PFSK-1 (cell line): ENCODE measurements around the gene AJUBA.

ENCODE experiments used
- FOXP2 ChIP-seq: optimal IDR thresholded peaks from 2 replicates; pipeline ENCODE3; 2011; ENCODE audit warnings: borderline replicate concordance, control low read depth, inconsistent platforms; ENCODE audit not compliant: insufficient read depth; ENCODE audit errors: extremely low read length, extremely low read depth
- POLR2AphosphoS5 ChIP-seq: IDR thresholded peaks from 2 replicates; pipeline ENCODE4 v1.6.1; 2012; ENCODE audit warnings: low read depth, mild to moderate bottlenecking, control low read depth, low read length, moderate library complexity
- SIN3A ChIP-seq: IDR thresholded peaks from 2 replicates; pipeline ENCODE4 v1.6.1; 2012; ENCODE audit warnings: mild to moderate bottlenecking, low read length, moderate library complexity, borderline replicate concordance; ENCODE audit not compliant: insufficient read depth
- TAF1 ChIP-seq: IDR thresholded peaks from 2 replicates; pipeline ENCODE4 v1.6.1; 2012; ENCODE audit warnings: low read length, control low read depth, borderline replicate concordance; ENCODE audit not compliant: insufficient read depth
- TF ChIP-seq, protein P1 (sequence below), 2 experiments: IDR thresholded peaks; 2 replicates each; pipeline versions ENCODE4 v1.6.1 to v1.8.0; 2011 to 2012; ENCODE audit warnings: low read depth in 2 of 2, low read length in 2 of 2, control low read depth in 1 of 2, inconsistent platforms in 1 of 2, mild to moderate bottlenecking in 1 of 2, moderate library complexity in 1 of 2; ENCODE audit not compliant: insufficient read depth in 1 of 2

The AJUBA gene

DNA sequence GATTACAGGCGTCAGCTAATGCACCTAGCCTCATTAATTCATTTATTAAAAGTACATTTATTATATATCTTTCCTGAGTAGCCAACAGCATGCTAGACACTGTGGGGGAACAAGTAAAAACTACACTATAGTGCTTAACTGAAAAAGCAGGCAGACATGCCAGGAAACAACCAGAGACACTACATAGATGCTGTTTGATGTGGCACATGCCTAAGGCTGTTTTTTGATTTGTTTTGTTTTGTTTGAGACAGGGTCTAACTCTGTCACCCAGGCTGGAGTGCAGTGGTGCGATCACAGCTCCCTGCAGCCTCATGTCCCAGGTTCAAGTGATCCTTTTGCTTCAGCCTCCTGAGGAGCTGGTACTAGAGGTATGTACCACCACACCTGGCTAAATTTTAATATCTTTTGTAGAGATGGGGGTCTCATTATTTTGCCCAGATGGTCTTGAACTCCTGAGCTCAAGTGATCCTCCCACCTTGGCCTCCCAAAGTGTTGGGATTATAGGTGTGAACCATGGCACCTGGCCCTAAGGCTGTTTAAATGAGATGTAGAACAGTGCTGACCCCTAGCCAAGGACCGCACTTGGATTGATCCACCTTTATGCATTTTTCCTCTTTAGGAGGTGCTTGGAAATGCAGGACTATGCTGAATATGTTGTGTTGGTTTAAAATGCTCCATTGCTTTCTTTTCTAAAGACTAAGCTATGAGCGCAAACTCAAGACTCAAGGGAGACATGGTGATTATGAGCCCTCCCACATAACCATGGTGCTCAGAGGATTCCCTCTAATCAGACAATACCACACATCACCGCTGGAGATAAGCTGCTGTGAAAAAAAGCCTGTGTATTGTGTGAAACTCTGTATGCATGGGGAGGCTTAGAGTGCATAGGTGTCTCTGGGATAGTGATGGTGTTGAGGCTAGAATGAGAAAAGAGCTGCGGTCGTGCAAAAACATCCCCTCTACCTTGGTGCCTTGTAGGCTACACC, 38.1 kb upstream of the AJUBA start:
- TF ChIP-seq TAF1 (no peak), SIN3A (no peak), FOXP2 (no peak), POLR2AphosphoS5 (no peak)
- TF ChIP-seq, protein P1, sequence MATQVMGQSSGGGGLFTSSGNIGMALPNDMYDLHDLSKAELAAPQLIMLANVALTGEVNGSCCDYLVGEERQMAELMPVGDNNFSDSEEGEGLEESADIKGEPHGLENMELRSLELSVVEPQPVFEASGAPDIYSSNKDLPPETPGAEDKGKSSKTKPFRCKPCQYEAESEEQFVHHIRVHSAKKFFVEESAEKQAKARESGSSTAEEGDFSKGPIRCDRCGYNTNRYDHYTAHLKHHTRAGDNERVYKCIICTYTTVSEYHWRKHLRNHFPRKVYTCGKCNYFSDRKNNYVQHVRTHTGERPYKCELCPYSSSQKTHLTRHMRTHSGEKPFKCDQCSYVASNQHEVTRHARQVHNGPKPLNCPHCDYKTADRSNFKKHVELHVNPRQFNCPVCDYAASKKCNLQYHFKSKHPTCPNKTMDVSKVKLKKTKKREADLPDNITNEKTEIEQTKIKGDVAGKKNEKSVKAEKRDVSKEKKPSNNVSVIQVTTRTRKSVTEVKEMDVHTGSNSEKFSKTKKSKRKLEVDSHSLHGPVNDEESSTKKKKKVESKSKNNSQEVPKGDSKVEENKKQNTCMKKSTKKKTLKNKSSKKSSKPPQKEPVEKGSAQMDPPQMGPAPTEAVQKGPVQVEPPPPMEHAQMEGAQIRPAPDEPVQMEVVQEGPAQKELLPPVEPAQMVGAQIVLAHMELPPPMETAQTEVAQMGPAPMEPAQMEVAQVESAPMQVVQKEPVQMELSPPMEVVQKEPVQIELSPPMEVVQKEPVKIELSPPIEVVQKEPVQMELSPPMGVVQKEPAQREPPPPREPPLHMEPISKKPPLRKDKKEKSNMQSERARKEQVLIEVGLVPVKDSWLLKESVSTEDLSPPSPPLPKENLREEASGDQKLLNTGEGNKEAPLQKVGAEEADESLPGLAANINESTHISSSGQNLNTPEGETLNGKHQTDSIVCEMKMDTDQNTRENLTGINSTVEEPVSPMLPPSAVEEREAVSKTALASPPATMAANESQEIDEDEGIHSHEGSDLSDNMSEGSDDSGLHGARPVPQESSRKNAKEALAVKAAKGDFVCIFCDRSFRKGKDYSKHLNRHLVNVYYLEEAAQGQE (IDR thresholded peaks at IDR 0.05; ENCODE audit: insufficient read depth in 1 of 2, low read depth in 2 of 2, low read length in 2 of 2), result no peak

DNA sequence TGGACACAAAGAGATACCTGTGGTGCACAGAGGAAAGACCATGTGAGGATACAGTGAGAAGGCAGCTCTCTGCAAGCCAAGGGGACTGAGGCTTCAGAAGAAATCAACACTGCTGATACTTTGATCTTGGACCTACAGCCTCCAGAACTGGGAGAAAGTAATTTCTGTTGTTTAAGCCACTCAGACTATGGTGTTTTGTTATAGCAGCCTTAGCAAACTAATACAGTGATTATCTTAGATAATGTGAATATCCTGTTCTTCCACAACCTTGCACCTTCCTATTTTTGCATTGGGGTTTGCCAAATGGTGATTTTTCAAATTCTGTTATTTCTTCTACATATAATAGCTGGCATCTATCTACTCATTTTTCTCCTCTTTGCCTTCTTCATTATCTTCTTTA, 35.8 kb upstream of the AJUBA start:
- TF ChIP-seq FOXP2 (no peak), SIN3A (no peak), TAF1 (no peak)
- TF ChIP-seq, protein P1 (IDR thresholded peaks at IDR 0.05; ENCODE audit: insufficient read depth in 1 of 2, low read depth in 2 of 2, low read length in 2 of 2), result no peak

DNA sequence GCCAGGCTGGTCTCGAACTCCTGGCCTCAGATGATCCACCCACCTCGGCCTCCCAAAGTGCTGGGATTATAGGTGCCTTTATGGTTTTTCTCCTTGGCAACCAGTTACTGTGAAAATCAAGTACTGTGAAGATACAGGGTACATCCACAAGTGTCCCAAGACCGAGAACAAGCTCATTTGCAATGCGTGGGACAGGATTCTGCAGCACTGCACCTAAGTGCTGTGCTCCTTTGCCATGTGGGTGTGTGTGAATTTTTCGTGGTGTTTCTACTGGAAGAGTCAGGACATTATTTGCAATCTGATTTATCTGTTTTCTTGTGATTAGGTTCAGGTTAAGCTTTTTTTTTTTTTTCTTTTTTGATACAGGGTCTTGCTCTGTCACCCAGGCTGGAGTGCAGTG, 34.7 kb upstream of the AJUBA start:
- TF ChIP-seq TAF1 (no peak), SIN3A (no peak), FOXP2 (no peak), POLR2AphosphoS5 (no peak)
- TF ChIP-seq, protein P1 (IDR thresholded peaks at IDR 0.05; ENCODE audit: insufficient read depth in 1 of 2, low read depth in 2 of 2, low read length in 2 of 2), result no peak

DNA sequence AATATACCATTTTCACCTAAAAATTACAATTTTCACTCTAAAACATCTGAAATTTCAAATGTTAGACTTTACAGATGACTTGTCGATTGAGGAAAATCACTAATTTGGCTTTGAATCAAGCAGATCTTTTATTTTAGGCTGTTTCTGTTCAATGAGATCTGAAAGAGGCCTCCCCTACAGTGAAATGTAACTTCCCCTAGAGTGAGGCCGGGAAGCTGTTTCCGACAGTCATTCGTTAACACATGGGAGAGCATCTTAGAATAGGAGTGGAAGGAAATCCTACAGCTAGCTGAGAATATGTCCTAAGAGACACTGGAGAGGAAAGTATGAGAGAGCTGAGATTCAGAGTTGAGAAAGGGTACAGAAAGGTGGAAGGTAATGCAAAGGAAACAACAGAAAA, 33.3 kb upstream of the AJUBA start:
- no peak for TF ChIP-seq TAF1
- no peak for TF ChIP-seq POLR2AphosphoS5
- no peak for TF ChIP-seq FOXP2
- TF ChIP-seq, protein P1 (IDR thresholded peaks at IDR 0.05; ENCODE audit: insufficient read depth in 1 of 2, low read depth in 2 of 2, low read length in 2 of 2), result no peak
- no peak for TF ChIP-seq SIN3A
